Activated CD4-positive, alpha-beta T cell treated with anti-CD3 and anti-CD28 coated beads, Interleukin-2, amount 50 U/mL, for 16 hours (primary cell): ENCODE results near the gene SCN3A.
A peak's percentile ranks its signal among the peaks of the same experiment; 100 is the strongest.

Experiments used
- DNase-seq: peaks from one replicate; pipeline ENCODE4 v3.0.0-alpha.2; 2020

SCN3A gene

GRCh38 chr2:165185633-165186032 lies 18.2 kb downstream of the SCN3A start:
- DNase-seq, result no peak

DNA sequence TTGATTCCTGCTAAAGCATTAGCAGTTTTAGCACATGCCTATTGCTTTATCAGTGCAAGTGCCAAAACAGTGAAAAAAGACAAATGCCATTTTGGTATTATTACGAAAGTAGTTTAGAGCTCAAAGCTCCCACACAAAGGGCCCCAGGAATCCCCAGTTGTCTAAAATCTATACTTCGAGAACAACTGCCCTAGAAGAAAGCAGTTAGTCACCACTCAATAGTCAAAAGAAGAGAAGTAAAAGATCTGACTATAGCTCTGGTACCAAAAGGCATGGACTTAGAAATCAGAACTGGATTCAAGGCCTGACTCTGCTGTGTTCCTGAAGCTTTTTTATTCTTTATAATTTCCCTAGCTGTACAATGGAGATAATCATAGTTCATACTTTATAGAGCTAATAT lies 21.8 kb downstream of the SCN3A start:
- DNase-seq, result peak; percentile 1

- no peak for DNase-seq
Observed at GRCh38 chr2:165176780-165177179, 27.1 kb downstream of the SCN3A start.

- DNase-seq, result no peak
Observed at GRCh38 chr2:165173215-165173614, 30.6 kb downstream of the SCN3A start.

DNA sequence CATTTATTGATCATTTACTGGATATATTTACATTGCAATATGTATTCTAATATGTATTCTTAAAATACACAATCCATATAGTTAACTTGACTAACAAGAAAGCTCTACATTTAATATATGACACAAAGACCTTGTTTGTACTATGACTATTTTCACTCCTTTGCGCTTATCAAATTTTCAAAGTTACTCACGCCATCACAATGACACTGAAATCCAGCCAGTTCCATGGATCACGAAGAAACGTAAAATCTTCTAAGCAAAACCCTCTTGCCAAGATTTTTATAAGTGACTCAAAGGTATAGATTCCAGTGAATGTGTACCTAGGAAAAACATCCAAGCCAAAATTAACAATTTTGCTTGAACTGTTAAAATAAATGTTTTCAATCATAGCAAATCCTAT lies 39.6 kb downstream of the SCN3A start:
- no peak for DNase-seq

DNA sequence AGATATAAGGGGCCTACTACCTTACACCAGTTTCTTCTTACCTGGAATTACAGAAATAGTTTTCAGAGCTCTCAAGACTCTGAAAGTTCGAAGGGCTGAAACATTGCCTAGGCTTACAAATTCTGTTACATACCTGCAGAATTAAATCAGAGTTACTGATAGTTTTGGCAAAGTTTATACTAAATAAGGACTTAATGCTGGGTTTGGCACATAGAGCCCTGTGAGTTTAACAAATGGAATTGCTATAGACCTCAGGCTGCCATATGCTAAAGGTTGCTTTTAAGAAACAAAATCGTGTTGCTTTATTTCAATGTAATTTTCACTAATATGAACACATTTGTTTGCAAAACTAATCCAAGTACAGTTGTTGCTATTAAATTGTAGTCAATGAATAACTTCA lies 40.1 kb downstream of the SCN3A start:
- DNase-seq, result no peak

DNA sequence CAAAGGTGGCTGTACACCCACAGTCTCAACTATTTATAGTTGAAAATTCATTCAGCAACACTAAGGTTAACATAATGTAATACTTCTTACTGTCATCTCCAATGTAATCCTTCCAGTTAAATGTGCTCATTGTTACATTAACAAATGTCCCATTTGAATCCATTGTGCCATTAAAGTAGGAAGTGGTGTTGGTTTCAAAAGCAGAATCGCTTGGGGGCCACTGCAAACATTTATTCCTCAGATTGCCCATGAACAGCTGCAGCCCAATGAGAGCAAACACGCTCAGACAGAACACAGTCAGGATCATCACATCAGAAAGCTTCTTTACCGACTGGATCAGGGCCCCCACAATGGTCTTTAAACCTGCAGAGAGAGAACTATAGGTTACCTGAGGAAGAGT lies 41.4 kb downstream of the SCN3A start:
- no peak for DNase-seq

DNA sequence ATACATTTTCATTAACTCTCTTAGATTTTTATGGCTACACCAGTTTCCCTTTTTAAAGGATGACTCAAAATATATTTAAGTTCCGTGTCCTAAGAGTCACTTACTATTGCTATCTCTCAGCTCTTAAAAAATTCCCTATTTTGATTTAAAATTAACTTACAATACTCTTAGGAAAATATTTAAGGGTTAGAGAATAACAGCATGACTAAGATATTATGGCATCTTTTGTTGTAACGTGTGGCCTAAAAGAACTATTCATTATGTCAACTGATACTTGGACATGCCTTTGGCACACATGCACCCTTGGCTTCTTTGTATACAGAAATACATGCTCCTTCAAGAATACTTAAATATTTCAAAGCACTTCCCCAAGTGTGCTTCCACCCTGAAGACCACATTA lies 42.3 kb downstream of the SCN3A start:
- no peak for DNase-seq

DNA sequence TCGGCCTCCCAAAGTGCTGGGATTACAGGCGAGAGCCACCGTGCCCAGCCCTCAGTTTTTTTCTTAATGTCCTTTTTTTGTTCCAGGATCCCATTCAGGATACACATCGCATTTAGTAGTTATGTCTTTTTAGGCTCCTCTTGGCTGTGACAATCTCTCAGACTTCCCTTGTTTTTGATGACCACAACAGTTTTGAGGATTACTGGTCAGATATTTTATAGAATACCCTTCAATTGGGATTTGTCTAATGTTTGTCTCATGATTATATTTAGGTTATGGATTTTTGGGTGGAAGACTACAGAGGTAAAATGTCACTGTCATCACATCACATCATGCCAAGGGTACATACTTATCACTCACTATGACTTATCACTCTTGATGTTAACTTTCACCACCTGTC lies 46.7 kb downstream of the SCN3A start:
- no peak for DNase-seq

DNA sequence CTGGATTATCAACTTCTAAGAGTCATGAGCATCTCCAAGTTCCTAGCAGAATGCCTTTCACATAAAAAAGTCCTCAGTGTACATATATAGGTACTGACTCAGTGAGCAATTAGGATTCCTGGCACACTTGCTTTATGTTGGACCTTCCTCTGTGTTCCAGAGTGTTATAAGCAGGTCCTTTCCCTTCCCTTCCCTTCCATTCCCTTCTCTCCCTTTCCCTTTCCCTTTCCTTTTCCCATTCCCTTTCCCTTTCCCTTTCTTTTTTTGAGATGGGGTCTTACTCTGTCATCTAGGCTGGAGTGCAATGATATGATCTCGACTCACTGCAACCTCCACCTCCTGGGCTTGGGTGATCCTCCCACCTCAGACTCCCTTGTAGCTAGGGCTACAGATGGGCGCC lies 48.7 kb downstream of the SCN3A start:
- no peak for DNase-seq

DNA sequence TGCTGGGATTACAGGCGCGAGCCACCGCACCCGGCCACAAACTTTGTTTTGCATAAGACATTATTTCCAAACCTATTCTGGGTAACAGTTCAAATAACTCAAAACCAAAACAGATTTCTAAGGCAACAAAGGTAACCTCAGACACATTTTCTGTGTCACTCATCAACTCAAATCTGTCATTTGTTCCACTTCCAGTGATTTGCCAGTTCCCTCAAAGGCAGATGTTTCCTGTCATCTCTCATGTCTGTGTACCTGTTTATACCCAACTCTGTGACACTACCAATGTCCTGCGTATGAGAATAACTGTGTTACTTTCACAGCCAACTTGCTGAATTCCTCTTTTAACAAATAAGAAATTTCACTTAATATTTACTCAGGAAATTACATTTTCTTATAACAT lies 54.4 kb downstream of the SCN3A start:
- peak; percentile 13 for DNase-seq

- DNase-seq, result no peak
Observed at GRCh38 chr2:165147186-165148045, 56.4 kb downstream of the SCN3A start.

DNA sequence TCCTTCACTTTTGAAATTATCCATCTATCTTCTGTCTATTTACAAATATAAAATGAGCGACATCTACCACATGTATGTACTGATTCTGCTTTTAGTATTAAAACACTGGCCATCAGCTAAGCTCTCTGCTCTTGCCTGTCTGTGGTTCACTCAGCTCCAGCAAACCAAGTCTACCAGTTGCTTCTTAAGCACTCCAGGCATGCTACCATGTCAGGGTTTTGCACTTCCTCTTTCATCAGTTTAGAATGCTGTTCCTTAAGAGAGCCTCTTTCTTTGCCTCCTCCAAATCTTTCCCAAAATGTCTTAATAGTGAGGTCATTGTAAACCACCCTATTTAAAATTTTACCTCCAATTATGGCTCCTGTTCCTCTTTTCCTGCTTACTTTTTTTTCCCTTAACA lies 59.5 kb downstream of the SCN3A start:
- no peak for DNase-seq

DNA sequence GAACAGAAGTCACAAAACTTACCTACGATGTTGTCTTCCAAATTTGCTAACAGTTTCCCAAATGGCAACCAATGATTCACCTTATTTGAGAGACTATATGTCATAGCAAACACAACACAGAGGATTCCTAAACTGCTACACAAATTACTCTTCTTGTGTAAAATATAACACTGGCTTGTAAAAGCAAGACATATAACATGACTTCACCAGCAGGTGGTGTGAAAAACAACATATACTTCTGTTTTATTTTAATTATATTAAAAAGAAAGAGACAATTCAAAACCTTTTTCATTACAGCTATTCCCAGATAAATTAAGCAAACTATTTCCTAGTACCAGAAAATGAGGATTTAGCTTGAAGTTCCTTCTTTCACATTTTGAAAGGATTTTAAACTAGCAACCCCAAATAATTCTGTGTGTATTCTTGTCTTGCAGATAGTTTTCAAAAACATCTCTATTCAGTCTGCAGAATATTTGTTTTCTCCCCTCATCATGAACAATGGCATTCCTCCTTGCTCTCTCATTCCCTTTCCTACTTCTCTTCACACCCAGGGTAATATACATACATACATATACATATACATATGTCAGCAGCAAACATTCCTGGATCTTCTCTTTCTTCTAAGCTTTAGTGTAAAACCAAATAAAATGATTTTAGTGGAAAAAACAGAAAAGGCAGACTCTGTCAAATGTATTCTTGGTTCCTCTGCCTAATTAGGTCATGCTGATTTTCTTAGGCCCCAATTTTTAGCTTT lies 62.1 kb downstream of the SCN3A start:
- no peak for DNase-seq

GRCh38 chr2:165126244-165126643 lies 77.6 kb downstream of the SCN3A start:
- no peak for DNase-seq

- DNase-seq, result no peak
Observed at GRCh38 chr2:165122521-165122920, 81.3 kb downstream of the SCN3A start.

DNA sequence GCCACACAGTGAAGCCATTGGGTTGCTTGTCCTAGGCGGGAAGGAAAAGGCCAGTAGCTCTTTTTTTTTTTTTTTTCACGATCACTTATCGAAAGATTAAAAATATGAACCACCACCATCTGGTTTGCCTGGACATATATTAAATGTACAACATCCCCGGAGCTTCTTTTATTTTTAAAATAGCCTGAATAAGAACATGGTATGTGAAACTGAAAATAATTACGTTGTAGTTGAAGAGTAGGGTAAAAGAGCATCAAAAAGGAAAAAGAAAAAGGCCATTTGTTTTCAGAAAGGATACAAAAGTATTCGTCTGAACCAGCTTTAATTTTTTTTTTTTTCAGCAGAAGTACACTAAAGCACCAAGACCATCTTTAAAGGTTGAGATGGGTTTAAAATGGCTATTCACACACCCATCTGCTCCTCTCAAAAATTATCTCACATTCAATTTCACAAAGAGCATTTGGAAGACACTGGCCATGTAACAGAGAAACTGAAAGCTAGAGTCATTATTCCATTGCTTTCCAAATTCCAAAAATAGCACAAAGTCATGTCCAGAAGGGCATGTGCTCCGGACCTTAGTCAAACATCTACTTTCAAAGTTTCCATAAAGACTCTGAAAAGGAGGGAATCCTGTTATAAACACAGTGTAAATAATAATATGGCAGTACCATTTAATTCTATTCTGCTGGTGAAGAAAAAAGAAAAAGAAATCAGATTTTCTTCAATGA lies 82.9 kb downstream of the SCN3A start:
- no peak for DNase-seq

- DNase-seq, result no peak
Observed at GRCh38 chr2:165115258-165115657, 88.6 kb downstream of the SCN3A start.

GRCh38 chr2:165114346-165114939 lies 89.4 kb downstream of the SCN3A start:
- no peak for DNase-seq

GRCh38 chr2:165113414-165113813 lies 90.4 kb downstream of the SCN3A start:
- DNase-seq, result no peak

DNA sequence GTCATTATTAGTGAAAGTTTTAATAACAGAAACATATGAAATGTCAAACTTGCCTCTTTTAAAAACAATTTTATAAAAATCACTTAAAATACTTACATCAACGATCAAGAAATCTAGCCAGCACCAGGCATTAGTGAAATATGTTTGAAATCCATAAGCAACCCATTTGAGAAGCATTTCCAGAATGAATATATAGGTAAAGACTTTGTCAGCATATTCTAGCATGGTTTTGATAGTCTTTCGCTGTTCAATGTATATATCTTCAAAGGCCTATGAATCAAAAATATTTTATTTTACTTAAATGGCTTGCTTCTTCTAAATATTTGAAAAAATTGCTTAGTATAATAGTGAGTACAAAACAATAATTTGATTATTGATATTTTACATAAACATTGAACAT lies 91.1 kb downstream of the SCN3A start:
- DNase-seq, result no peak

DNA sequence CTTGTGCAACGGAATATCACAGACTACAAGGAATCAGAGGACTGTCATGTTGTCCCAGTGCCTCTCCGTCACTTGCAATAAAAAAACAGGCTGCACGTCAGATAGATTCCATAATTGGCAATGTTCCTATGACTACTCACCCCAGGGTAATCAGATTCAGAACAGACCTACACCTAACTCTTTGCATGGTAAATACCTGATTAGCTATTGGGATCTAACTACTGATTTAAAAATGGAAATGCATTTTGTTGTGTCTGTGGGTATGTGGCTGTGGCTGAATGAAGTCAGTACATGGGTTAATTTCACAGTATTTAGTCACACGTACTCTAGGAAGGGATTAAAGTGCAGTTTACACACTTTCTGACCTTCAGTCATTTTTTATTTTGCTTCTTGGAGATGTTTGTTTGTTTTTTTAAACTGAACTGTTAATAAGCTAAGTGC lies 91.7 kb downstream of the SCN3A start:
- DNase-seq, result no peak

- DNase-seq, result no peak
Observed at GRCh38 chr2:165110394-165110793, 93.5 kb downstream of the SCN3A start.
